Small intestine (tissue), 7 donors: ENCODE measurements around the gene OLIG3. TPM values are rescaled to one million over a fixed set of nuclear protein-coding genes. Genes with fewer than 3 reads are reported as not detected.

ENCODE experiments used
- DNase-seq, 2 donors: peaks; one replicate each; pipeline versions ENCODE4 v3.0.0 to v3.0.0-alpha.2; 2013
- FAIRE-seq: peaks from 2 replicates; lab custom pipeline; 2012; peaks lifted over from hg19 to GRCh38; lab: Jason Lieb, UNC
- H3K27ac ChIP-seq, 3 donors: one replicate each; pipeline ENCODE4 v1.5.1; 2013; ENCODE audit warnings: low read length in 2 of 3, mild to moderate bottlenecking in 2 of 3, control low read depth in 1 of 3, inconsistent platforms in 1 of 3, low read depth in 1 of 3, moderate library complexity in 1 of 3
- H3K27me3 ChIP-seq, 3 donors: one replicate each; pipeline ENCODE4 v1.6.1; 2013; ENCODE audit warnings: low read length in 3 of 3, inconsistent platforms in 1 of 3; ENCODE audit not compliant: control insufficient read depth in 3 of 3, insufficient read depth in 3 of 3
- H3K36me3 ChIP-seq, 3 donors: one replicate each; pipeline ENCODE4 v1.6.1; 2013; ENCODE audit warnings: low read length in 3 of 3, inconsistent platforms in 1 of 3, low read depth in 1 of 3, mild to moderate bottlenecking in 1 of 3, moderate library complexity in 1 of 3; ENCODE audit not compliant: control insufficient read depth in 3 of 3, insufficient read depth in 2 of 3
- H3K4me1 ChIP-seq, 3 donors: one replicate each; pipeline ENCODE4 v1.6.1; 2013; ENCODE audit warnings: low read length in 2 of 3, inconsistent platforms in 1 of 3, low read depth in 1 of 3, mild to moderate bottlenecking in 1 of 3, moderate library complexity in 1 of 3; ENCODE audit not compliant: control insufficient read depth in 3 of 3, insufficient read depth in 2 of 3
- H3K4me3 ChIP-seq, 3 donors: one replicate each; pipeline ENCODE4 v1.5.1; 2013; ENCODE audit warnings: low read length in 3 of 3, control low read depth in 1 of 3, inconsistent platforms in 1 of 3, low read depth in 1 of 3, mild to moderate bottlenecking in 1 of 3, moderate library complexity in 1 of 3
- H3K9me3 ChIP-seq, 2 donors: one replicate each; pipeline ENCODE4 v1.6.1; 2013; ENCODE audit warnings: low read depth in 1 of 2, low read length in 1 of 2; ENCODE audit not compliant: control insufficient read depth in 2 of 2, insufficient read depth in 1 of 2
- WGBS, 3 donors: extraction: QIAGEN DNeasy Blood & Tissue Kit; methylation state at CpG; one replicate each; pipeline ENCODE4 v1.1.7; 2013; 5-methylcytosine and 5-hydroxymethylcytosine counted together
- polyA plus RNA-seq, 4 donors: library from polyadenylated mRNA; stranded (reverse) in 3 of 4; unstranded in 1 of 4; fragments of 200-250 nt in 3 of 4; fragments of 120-200 nt in 1 of 4; gene quantifications; one replicate each; pipeline versions ENCODE4 v1.2.1 to v1.2.3, GENCODE V29; 2013
- donor health status: healthy with polysubstance abuse.
- donor health status: control.
- donor health status: control.
- donor health status: Bipolar disorder and iron deficiency.
- donor health status: healthy.

Gene OLIG3
- polyA plus RNA-seq, 4 donors, result not detected

DNA sequence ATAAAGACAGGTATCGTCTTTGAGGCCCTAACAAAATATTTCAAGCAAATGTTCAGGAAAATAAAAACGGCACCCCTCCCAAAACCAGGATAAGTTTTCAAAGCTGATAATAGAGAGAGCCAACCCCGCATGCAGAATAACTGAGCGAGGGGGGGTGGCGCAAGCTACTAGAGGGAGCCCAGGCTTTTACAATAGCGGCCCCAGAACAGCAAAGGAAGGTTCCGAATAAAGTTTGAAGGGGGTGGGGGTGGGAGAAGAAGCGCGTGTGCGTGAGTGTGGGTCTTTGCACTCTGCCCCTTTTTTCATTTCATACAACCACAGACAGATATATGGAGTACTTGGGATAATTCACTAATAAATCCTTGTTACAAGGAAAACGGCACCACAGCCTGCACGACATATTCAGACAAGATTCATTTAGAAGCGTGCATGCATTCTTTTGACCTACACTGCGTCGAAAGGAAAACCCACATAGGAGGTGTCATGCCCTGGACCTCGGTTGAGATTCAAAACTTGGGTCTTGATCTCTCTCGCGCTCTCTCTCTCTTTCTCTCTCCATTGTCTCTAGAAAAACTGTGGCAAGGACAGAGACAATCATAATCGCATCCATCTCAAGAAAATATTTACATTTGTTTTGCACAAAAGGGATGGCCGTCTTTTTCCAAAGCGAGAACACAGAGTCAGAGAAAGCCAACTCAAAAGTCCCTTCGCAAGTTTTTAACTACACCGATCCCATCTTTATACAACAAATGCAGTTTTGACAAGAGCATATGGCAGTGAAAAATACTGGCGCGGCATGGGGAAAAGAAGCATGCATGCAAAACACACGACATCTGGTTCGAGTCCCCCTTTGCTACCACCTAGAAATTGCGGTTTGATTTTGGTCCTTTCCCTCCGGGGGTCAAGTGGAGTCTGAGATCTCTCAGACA lies 1.6 kb downstream of the OLIG3 start:
- H3K4me3 ChIP-seq, result peak overlapping the region in 1 of 3 donors; percentile 16
- H3K9me3 ChIP-seq, result peaks cover 0 to 15% of the 10 kb centered on the region in 2 donors
- WGBS, 3 donors, result 9 to 14% (median 13%) methylated on average over 29 of the region's 29 CpGs
- peaks cover 2 to 23% (median 6%) of the 10 kb centered on the region in 3 donors for H3K4me1 ChIP-seq
- DNase-seq (peak in 1 of 2 donors; percentile 12), FAIRE-seq (no peak)
- no peak overlapping the region for H3K27ac ChIP-seq
- H3K36me3 ChIP-seq, result no peaks in the 10 kb centered on the region
- peaks cover 12 to 100% (median 91%) of the 10 kb centered on the region in 3 donors for H3K27me3 ChIP-seq

DNA sequence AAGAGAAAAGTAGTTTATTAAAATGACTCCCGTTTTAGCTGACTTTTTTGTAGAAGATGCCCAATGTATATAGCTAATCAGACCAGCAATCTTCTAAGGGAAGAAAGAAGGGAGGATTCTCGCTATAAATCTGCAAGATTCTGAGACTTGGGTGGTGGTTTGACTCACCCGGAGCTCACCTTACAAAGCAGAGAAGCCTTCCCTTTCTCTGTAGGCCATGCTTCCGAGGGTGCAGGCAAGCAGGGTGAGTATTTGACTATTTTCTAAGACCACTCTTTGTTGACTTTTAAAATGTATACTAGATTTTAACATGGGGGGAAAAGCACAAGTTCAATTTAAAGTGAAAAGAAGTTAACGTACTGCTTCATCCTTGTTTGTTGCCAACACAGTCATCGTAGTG lies 2.7 kb downstream of the OLIG3 start:
- Histone ChIP-seq H3K27me3 (peaks cover 12 to 100% (median 88%) of the 10 kb centered on the region in 3 donors), H3K9me3 (peaks cover 0 to 15% of the 10 kb centered on the region in 2 donors), H3K36me3 (no peaks in the 10 kb centered on the region), H3K4me3 (no peak overlapping the region), H3K4me1 (peaks cover 2 to 15% (median 6%) of the 10 kb centered on the region in 3 donors), H3K27ac (no peak overlapping the region)
- FAIRE-seq, result no peak
- no peak for DNase-seq
- WGBS, 3 donors, result 41 to 53% (median 49%) methylated on average over 6 of the region's 6 CpGs

DNA sequence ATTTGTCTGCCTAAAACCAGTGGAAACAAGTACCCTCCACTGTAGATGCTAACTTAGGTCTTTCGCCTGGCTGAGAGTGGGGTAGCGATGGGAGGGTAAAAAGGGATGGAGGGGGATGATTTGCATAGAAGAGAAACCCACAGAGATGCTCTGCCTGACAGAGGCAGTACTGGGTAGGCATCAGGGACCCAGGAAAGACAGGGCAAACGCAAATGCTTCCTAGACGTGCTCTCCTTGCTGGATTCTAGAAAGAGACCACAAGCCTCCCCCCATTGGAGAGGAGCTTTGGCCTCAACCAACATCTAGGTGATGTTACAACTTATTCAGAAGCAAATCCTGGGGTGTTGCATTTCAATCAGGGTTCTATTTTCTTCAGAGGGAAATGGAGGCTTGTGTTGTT lies 3.2 kb downstream of the OLIG3 start:
- Histone ChIP-seq H3K27me3 (peaks cover 12 to 98% (median 83%) of the 10 kb centered on the region in 3 donors), H3K4me3 (no peak overlapping the region), H3K9me3 (peaks cover 0 to 15% of the 10 kb centered on the region in 2 donors), H3K4me1 (peaks cover 2 to 15% (median 6%) of the 10 kb centered on the region in 3 donors), H3K27ac (no peak overlapping the region), H3K36me3 (no peaks in the 10 kb centered on the region)
- DNase-seq (no peak), FAIRE-seq (no peak)
- 77 to 94% (median 92%) methylated on average over 4 of the region's 4 CpGs for WGBS, 3 donors

DNA sequence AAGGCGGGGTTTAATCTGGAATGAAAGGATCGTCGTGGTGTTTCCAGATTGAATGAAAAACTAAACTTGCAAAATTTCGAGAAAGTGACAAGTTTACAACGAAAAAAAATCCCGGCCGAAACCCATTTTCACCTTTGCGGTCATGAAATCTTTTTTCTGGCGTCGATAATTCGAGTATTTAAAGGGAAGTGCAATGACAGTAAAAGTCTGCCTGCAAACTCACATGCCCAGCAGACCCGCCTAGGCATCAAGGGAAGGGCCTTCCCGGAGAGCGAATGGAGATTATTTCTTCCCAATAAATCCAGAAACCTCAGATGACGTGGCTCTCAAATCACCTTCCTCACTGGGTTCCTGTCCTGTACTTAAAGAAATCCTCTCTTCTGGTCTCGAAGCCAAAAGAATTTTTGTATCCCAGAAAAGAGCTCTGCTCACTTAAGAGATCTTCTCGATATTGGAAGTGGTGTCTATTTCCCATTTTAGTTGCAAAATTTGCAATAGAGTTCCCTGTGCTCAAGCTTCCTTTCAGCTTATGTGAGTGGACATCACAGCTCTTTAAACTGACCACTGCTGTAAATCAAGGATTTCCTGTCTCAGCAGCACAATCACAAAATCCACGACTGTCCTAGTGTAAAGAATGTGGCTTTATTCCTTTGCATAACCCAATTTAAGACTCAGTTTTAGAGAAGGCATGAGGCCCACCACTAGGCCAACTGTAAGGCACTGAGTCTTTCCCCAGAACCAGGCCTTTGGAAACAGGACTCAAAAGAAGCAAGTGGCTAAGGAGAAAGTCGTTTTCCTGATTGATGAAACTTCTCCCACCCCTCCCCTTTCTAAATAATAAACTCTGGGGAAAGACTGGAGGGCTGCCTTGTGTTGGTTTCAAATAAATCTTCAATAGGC lies 3.9 kb downstream of the OLIG3 start:
- peaks cover 12 to 95% (median 79%) of the 10 kb centered on the region in 3 donors for H3K27me3 ChIP-seq
- H3K4me1 ChIP-seq, result peaks cover 2 to 15% (median 3%) of the 10 kb centered on the region in 3 donors
- H3K27ac ChIP-seq, result no peak overlapping the region
- H3K4me3 ChIP-seq, result no peak overlapping the region
- 38 to 48% (median 47%) methylated on average over 19 of the region's 19 CpGs for WGBS, 3 donors
- FAIRE-seq (no peak), DNase-seq (no peak)
- H3K36me3 ChIP-seq, result no peaks in the 10 kb centered on the region
- H3K9me3 ChIP-seq, result peaks cover 0 to 15% of the 10 kb centered on the region in 2 donors

DNA sequence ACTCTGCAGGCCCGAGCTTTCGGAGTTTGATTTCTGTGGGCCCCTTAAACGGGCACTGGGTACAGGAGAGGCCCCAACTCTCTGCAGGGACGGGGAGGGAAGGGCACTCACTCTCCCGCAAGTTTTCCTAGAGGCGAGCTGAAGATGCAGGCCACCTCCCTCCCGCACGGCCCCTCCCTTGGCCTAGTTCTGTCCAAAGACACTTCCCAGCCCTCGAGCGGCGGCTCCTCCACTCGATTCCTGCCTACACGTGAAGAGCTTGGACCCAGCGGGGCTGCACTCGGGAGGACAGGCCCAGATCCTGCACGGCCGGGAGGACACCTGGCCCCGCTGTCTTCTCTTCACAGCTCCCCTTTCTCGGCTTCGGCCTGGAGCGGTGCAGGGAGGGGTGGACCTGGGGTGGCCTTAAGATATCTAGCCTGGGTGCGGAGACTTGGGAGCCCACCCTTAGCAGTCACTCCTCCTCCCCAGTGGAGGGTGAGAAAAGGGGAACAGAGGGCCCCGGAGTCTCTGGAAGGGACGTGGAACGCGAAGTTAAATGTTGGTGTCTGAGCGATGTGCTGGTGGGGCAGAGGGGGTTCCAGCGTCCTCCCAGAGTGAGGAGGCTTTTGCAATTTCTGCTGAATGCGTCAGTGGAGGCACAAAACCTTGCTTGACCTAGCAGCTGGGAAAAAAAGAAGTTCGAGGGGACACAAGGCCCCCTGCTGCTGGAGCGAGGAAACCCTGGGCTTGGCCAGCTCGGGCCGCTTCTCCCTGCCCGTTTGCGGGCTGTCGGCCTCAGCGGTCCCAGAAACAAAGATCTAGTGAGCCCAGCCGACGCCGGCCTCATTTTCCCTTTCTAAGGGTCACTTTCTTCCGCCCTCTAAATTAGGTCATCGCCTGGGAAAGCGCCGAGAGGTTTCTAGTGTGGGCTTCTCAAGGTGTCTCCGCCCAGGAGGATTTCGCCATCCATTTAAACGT lies 4.9 kb downstream of the OLIG3 start:
- no peak for FAIRE-seq
- no peak overlapping the region for H3K27ac ChIP-seq
- H3K27me3 ChIP-seq, result peaks cover 12 to 94% (median 70%) of the 10 kb centered on the region in 3 donors
- WGBS, 3 donors, result 9 to 23% (median 20%) methylated on average over 46 to 47 of the region's 47 CpGs
- DNase-seq, result peak in 1 of 2 donors; percentile 36
- peaks cover 2 to 15% (median 3%) of the 10 kb centered on the region in 3 donors for H3K4me1 ChIP-seq
- H3K4me3 ChIP-seq, result no peak overlapping the region
- H3K9me3 ChIP-seq, result peaks cover 0 to 15% of the 10 kb centered on the region in 2 donors
- no peaks in the 10 kb centered on the region for H3K36me3 ChIP-seq

DNA sequence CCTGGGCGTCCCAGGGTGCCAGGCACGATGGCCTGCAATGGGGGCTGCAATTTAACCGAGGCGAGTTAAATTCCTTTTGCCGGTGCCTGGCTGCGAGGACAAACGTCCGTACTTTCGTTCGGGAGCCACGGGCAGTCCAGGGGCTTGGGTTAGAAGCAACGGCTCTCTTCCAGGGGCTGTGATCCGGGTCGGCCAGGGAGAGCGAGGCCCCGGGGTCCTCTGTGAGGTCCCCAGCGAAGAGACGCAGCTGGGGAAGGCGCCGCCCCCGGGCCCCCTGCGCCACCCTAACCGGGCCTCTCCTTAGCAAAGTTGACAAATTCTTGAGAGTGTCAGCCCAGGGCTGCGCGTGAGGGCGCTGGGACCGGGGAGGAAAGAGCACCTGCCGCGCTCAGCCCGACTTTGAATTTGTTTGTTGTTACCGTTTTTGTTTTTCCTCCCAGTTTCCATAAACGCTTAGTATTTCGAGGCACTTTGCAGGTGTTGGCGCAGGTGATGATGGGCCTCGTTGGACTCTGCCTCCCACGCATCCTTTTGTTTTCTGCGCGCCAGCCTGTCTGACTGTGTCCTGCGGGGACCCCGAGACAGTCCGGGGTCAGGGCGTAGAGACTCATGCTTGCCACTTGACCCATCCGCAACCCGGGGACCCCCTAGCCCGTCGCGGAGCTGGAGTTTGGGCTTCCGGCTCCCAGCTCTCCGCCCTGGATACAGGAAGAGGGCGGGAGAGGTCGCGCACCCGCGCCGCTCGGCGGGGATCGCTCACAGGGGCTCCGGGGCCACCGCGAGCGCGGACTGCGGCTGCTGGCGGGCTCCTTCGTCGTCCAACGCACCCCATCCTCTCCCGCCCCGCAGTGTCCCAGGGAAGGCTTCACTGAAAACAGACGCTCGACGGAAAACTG lies 5.8 kb downstream of the OLIG3 start:
- Histone ChIP-seq H3K4me3 (no peak overlapping the region), H3K4me1 (peaks cover under 1 to 15% (median 2%) of the 10 kb centered on the region in 3 donors), H3K9me3 (peaks cover 0 to 15% of the 10 kb centered on the region in 2 donors), H3K27me3 (peaks cover 9 to 89% (median 61%) of the 10 kb centered on the region in 3 donors), H3K36me3 (no peaks in the 10 kb centered on the region), H3K27ac (no peak overlapping the region)
- FAIRE-seq (no peak), DNase-seq (peak in 1 of 2 donors; percentile 35)
- WGBS, 3 donors, result 3 to 13% (median 12%) methylated on average over 72 to 73 of the region's 73 CpGs

DNA sequence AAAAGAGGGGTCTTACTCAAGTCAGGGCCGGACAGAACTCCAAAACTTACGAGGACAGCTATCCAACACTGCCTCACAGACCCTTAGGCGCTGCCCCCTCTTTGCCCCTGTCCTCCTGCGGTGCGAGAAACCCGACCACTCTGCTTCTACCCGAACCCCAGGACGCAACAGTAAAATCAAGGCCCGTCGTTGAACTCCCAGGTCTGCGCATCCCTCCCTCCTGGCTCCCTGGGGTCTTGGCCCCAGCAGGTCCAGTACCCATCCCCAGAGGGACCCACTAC lies 6.4 kb downstream of the OLIG3 start:
- H3K9me3 ChIP-seq, result peaks cover 0 to 16% of the 10 kb centered on the region in 2 donors
- peaks cover 5 to 87% (median 55%) of the 10 kb centered on the region in 3 donors for H3K27me3 ChIP-seq
- DNase-seq (no peak), FAIRE-seq (no peak)
- H3K27ac ChIP-seq, result no peak overlapping the region
- H3K4me3 ChIP-seq, result no peak overlapping the region
- H3K4me1 ChIP-seq, result peaks cover 0 to 15% (median 0%) of the 10 kb centered on the region in 3 donors
- H3K36me3 ChIP-seq, result no peaks in the 10 kb centered on the region
- 6 to 15% (median 14%) methylated on average over 11 of the region's 11 CpGs for WGBS, 3 donors
